RWPE1 (cell line): ENCODE measurements around the gene CDH6.

Source experiments
- CTCF ChIA-PET: fragments of 350-600 bp; sonication (Branson Sonifier 250); formaldehyde crosslinking; extraction: SDS; loops from one replicate; lab custom pipeline; 2021; lab: Yijun Ruan, JAX
- POLR2A ChIA-PET: fragments of 400-600 bp; formaldehyde crosslinking; extraction: SDS; loops from one replicate; lab custom pipeline; 2020; ENCODE audit warnings: antibody characterized with exemption; ENCODE audit not compliant: low non-redundant PET; lab: Yijun Ruan, JAX
- DNase-seq: peaks from one replicate; pipeline ENCODE4 v3.0.0; 2012; ENCODE audit warnings: low spot score
- H3K27ac ChIP-seq: fragments of 450-650 bp; 2 replicates; pipeline ENCODE4 v1.5.1; 2017
- CTCF ChIP-seq: fragments of 450-650 bp; conservative IDR thresholded peaks from 2 replicates; pipeline ENCODE4 v1.5.1; 2017; ENCODE audit warnings: low read depth, mild to moderate bottlenecking

CDH6 gene

GRCh38 chr5:31364881-31365636 is 171.6 kb downstream of the CDH6 start:
- no peak for TF ChIP-seq CTCF
- DNase-seq = no peak
- H3K27ac ChIP-seq = no peak overlapping the region
- POLR2A ChIA-PET = no interaction called here
- CTCF ChIA-PET = no interaction called here

- POLR2A ChIA-PET = no interaction called here
- no peak for DNase-seq
- H3K27ac ChIP-seq = no peak overlapping the region
- CTCF ChIA-PET = no interaction called here
- no peak for TF ChIP-seq CTCF
These were observed 172.3 kb downstream of the CDH6 start for GRCh38 chr5:31365776-31366175.

GRCh38 chr5:31366941-31367340 is 173.5 kb downstream of the CDH6 start:
- DNase-seq = no peak
- ChIA-PET POLR2A (no interaction called here), CTCF (no interaction called here)
- no peak overlapping the region for H3K27ac ChIP-seq
- no peak for TF ChIP-seq CTCF

GRCh38 chr5:31372124-31372523 is 178.6 kb downstream of the CDH6 start:
- CTCF ChIA-PET = no interaction called here
- DNase-seq = no peak
- no peak overlapping the region for H3K27ac ChIP-seq
- TF ChIP-seq CTCF = no peak
- POLR2A ChIA-PET = no interaction called here

- no peak overlapping the region for H3K27ac ChIP-seq
- ChIA-PET POLR2A (no interaction called here), CTCF (interaction anchor here (0.8 kb wide), 1 partner anchor 495 kb away, joined by 3 read pairs; no protein-coding TSS in a partner anchor)
- no peak for DNase-seq
- no peak for TF ChIP-seq CTCF
These were observed 182.7 kb downstream of the CDH6 start for GRCh38 chr5:31375999-31376720.

GRCh38 chr5:31377274-31377946 is 183.9 kb downstream of the CDH6 start:
- no peak for TF ChIP-seq CTCF
- POLR2A ChIA-PET = no interaction called here
- no peak overlapping the region for H3K27ac ChIP-seq
- no peak for DNase-seq
- CTCF ChIA-PET = interaction anchor here (0.5 kb wide), 1 partner anchor 1516 kb away, joined by 5 read pairs; no protein-coding TSS in a partner anchor
